ENCODE data around the gene GPC3. TPM values are rescaled to one million over a fixed set of nuclear protein-coding genes. Genes with fewer than 3 reads are reported as not detected.

Gene GPC3
- total and polyA plus RNA-seq, 2 of the 4 experiments (the other 2 are of a cell fraction): not detected

GRCh38 chrX:133909888-133910287 lies 75.5 kb downstream of the GPC3 start:
- Histone ChIP-seq H4K8ac (ENCODE audit: low read depth in 2 of 2, low read length in 2 of 2) (no peak overlapping the region), H3K79me1 (ENCODE audit: low read depth in 1 of 2, low read length in 2 of 2) (no peaks in the 10 kb centered on the region), H3K18ac (ENCODE audit: low read depth, low read length) (no peak overlapping the region), H3K9me3 (ENCODE audit: control insufficient read depth, insufficient read depth, low read length) (no peaks in the 10 kb centered on the region), H4K20me1 (ENCODE audit: insufficient read depth, low read length) (no peaks in the 10 kb centered on the region), H3K4me1 (ENCODE audit: control insufficient read depth, insufficient read depth, low read length) (no peaks in the 10 kb centered on the region), H3K4me3 (ENCODE audit: insufficient read depth, low read depth, low read length) (no peak overlapping the region), H4K91ac (ENCODE audit: insufficient read depth, low read depth, low read length) (no peak overlapping the region), H3K9me1 (ENCODE audit: insufficient read depth, low read length) (no peaks in the 10 kb centered on the region), H2AK9ac (replicated peaks; ENCODE audit: low read depth, low read length, poor library complexity) (no peak overlapping the region), H3K27me3 (ENCODE audit: control insufficient read depth, insufficient read depth, low read length) (peaks cover 2% of the 10 kb centered on the region; the same call in 1 of the 2 replicates), H2BK15ac (ENCODE audit: low read depth, low read length) (no peak overlapping the region), H3K14ac (replicated peaks; ENCODE audit: low read depth, low read length) (no peak overlapping the region), H2BK120ac (ENCODE audit: low read depth, low read length) (no peak overlapping the region), H4K5ac (ENCODE audit: low read depth, low read length) (no peak overlapping the region), H2AFZ (replicated peaks; ENCODE audit: low read length, poor library complexity) (no peak overlapping the region), H3K4me2 (ENCODE audit: low read depth, low read length) (no peak overlapping the region), H3K23ac (ENCODE audit: low read depth, low read length) (no peak overlapping the region), H2AK5ac (ENCODE audit: low read depth, low read length) (no peak overlapping the region), H3K27ac (ENCODE audit: insufficient read depth, low read length) (no peak overlapping the region), H3K9ac (ENCODE audit: low read depth, low read length) (no peak overlapping the region), H2BK5ac (ENCODE audit: low read depth, low read length, poor library complexity, severe bottlenecking) (no peak overlapping the region), H3K4ac (ENCODE audit: low read depth, low read length) (no peak overlapping the region), H2BK20ac (ENCODE audit: low read depth, low read length) (no peak overlapping the region), H3K36me3 (ENCODE audit: control insufficient read depth, insufficient read depth, low read length) (no peaks in the 10 kb centered on the region), H3K56ac (ENCODE audit: extremely low read depth, insufficient read depth, low read length) (no peak overlapping the region)
- no peak for ATAC-seq (ENCODE audit: low read depth)
- no peak for DNase-seq
- dilution Hi-C loops (cut with HindIII; ENCODE audit: low sequenced_read_pairs, unreplicated experiment): no loop called here
- intact Hi-C loops (cut with micrococcal nuclease): no loop called here
- BruUV-seq (replicated peaks): no TSS peak
- TF ChIP-seq ELK1 (IDR thresholded peaks at IDR 0.05; ENCODE audit: borderline replicate concordance, low read depth, low read length) (no peak), RAD21 (IDR thresholded peaks at IDR 0.05; ENCODE audit: low read length) (no peak), CEBPB (IDR thresholded peaks at IDR 0.05; ENCODE audit: low read depth, low read length) (no peak), MXI1 (IDR thresholded peaks at IDR 0.05; ENCODE audit: borderline replicate concordance, low read depth, low read length) (no peak), RFX5 (IDR thresholded peaks at IDR 0.05; ENCODE audit: low read depth, low read length) (no peak)
- POLR2A ChIA-PET (ENCODE audit: unreplicated experiment): no interaction called here
- in situ Hi-C loops (cut with MboI; ENCODE audit: low sequenced_read_pairs): no loop called here
- CTCF ChIA-PET: interaction anchor here (0.7 kb wide), 1 partner anchor 10 kb away, joined by 5 read pairs; no protein-coding TSS in a partner anchor

Measured in IMR-90 (cell line).